IMR-90 (cell line): ENCODE results near the gene PSMD14. TPM values are rescaled to one million over a fixed set of nuclear protein-coding genes. Genes with fewer than 3 reads are reported as not detected.
A peak's percentile ranks its signal among the peaks of the same experiment; 100 is the strongest.

Experiments
- ATAC-seq: fragments of 200-7000 bp; cut with Tn5 transposase; 2 replicates; pipeline ENCODE4 v1.9.1; 2020; ENCODE audit warnings: low read depth, mild to moderate bottlenecking, moderate library complexity
- BruUV-seq: library from RNA; stranded (reverse); fragments of 400-500 nt; replicated peaks from 2 replicates; lab custom pipeline; 2021; lab: Mats Ljungman, UMichigan
- CTCF ChIA-PET: fragments of 300-600 bp; formaldehyde crosslinking; extraction: SDS; loops from one replicate; lab custom pipeline; 2021; ENCODE audit warnings: antibody characterized with exemption; lab: Yijun Ruan, JAX
- POLR2A ChIA-PET: fragments of 300-600 bp; sonication (Branson Sonifier 250); formaldehyde crosslinking; loops from one replicate; lab custom pipeline; 2022; ENCODE audit warnings: antibody characterized with exemption; ENCODE audit not compliant: unreplicated experiment; lab: Charles Lee
- DNase-seq: peaks from one replicate; pipeline ENCODE4 v3.0.0; 2013
- H2AFZ ChIP-seq: replicated peaks from 2 replicates; pipeline ENCODE3; 2013; ENCODE audit warnings: low read length, mild to moderate bottlenecking; ENCODE audit not compliant: poor library complexity
- H2AK5ac ChIP-seq: 2 replicates; pipeline ENCODE4 v1.6.1; 2013; ENCODE audit warnings: low read depth, low read length, inconsistent platforms
- H2AK9ac ChIP-seq: replicated peaks from 2 replicates; pipeline ENCODE3; 2013; ENCODE audit warnings: mild to moderate bottlenecking, low read depth, low read length, moderate library complexity; ENCODE audit not compliant: poor library complexity
- H2BK120ac ChIP-seq: 2 replicates; pipeline ENCODE4 v1.6.1; 2013; ENCODE audit warnings: low read depth, low read length, inconsistent platforms
- H2BK15ac ChIP-seq: 3 replicates; pipeline ENCODE4 v1.6.1; 2013; ENCODE audit warnings: low read depth, low read length, inconsistent platforms
- H2BK20ac ChIP-seq: 2 replicates; pipeline ENCODE4 v1.6.1; 2013; ENCODE audit warnings: low read depth, mild to moderate bottlenecking, inconsistent platforms, low read length, moderate library complexity
- H2BK5ac ChIP-seq: 2 replicates; pipeline ENCODE4 v1.6.1; 2013; ENCODE audit warnings: mild to moderate bottlenecking, low read depth, low read length, inconsistent platforms; ENCODE audit not compliant: poor library complexity, severe bottlenecking
- H3K14ac ChIP-seq: replicated peaks from 2 replicates; pipeline ENCODE4 v1.6.1; 2013; ENCODE audit warnings: low read depth, low read length, inconsistent platforms
- H3K18ac ChIP-seq: 2 replicates; pipeline ENCODE4 v1.6.1; 2013; ENCODE audit warnings: low read depth, low read length, control low read depth
- H3K23ac ChIP-seq: 2 replicates; pipeline ENCODE4 v1.6.1; 2013; ENCODE audit warnings: low read depth, low read length, inconsistent platforms
- H3K27ac ChIP-seq: 2 replicates; pipeline ENCODE4 v1.5.1; 2013; ENCODE audit warnings: mild to moderate bottlenecking, control low read depth, low read length; ENCODE audit not compliant: insufficient read depth
- H3K27me3 ChIP-seq: 2 replicates; pipeline ENCODE4 v1.6.1; 2013; ENCODE audit warnings: low read length; ENCODE audit not compliant: control insufficient read depth, insufficient read depth
- H3K36me3 ChIP-seq: 2 replicates; pipeline ENCODE4 v1.6.1; 2013; ENCODE audit warnings: low read length, mixed read lengths; ENCODE audit not compliant: control insufficient read depth, insufficient read depth
- H3K4ac ChIP-seq: 2 replicates; pipeline ENCODE4 v1.6.1; 2013; ENCODE audit warnings: low read depth, low read length, inconsistent platforms
- H3K4me1 ChIP-seq: 2 replicates; pipeline ENCODE4 v1.6.1; 2013; ENCODE audit warnings: low read length, mixed read lengths; ENCODE audit not compliant: control insufficient read depth, insufficient read depth
- H3K4me2 ChIP-seq: 2 replicates; pipeline ENCODE4 v1.6.1; 2013; ENCODE audit warnings: low read depth, mild to moderate bottlenecking, control low read depth, low read length, moderate library complexity
- H3K4me3 ChIP-seq: 2 replicates; pipeline ENCODE4 v1.5.1; 2013; ENCODE audit warnings: low read depth, mild to moderate bottlenecking, control low read depth, low read length, moderate library complexity; ENCODE audit not compliant: insufficient read depth
- H3K56ac ChIP-seq: 2 replicates; pipeline ENCODE4 v1.6.1; 2013; ENCODE audit warnings: low read length, inconsistent platforms; ENCODE audit not compliant: insufficient read depth; ENCODE audit errors: extremely low read depth
- H3K79me1 ChIP-seq, 2 experiments: 2 replicates each; pipeline ENCODE4 v1.6.1; 2013; ENCODE audit warnings: low read length in 2 of 2, inconsistent platforms in 1 of 2, low read depth in 1 of 2
- H3K9ac ChIP-seq: 2 replicates; pipeline ENCODE4 v1.6.1; 2013; ENCODE audit warnings: low read depth, low read length, control low read depth
- H3K9me1 ChIP-seq: 2 replicates; pipeline ENCODE4 v1.6.1; 2013; ENCODE audit warnings: low read length, inconsistent platforms; ENCODE audit not compliant: insufficient read depth
- H3K9me3 ChIP-seq: 2 replicates; pipeline ENCODE4 v1.6.1; 2013; ENCODE audit warnings: low read length; ENCODE audit not compliant: control insufficient read depth, insufficient read depth
- H4K20me1 ChIP-seq: 2 replicates; pipeline ENCODE4 v1.6.1; 2013; ENCODE audit warnings: low read length, inconsistent platforms; ENCODE audit not compliant: insufficient read depth
- H4K5ac ChIP-seq: 2 replicates; pipeline ENCODE4 v1.6.1; 2013; ENCODE audit warnings: mild to moderate bottlenecking, low read depth, low read length, control low read depth
- H4K8ac ChIP-seq, 2 experiments: 2 replicates each; pipeline ENCODE4 v1.6.1; 2013; ENCODE audit warnings: low read depth in 2 of 2, low read length in 2 of 2, control low read depth in 1 of 2, inconsistent platforms in 1 of 2
- H4K91ac ChIP-seq: 2 replicates; pipeline ENCODE4 v1.6.1; 2013; ENCODE audit warnings: low read depth, low read length, inconsistent platforms; ENCODE audit not compliant: insufficient read depth
- CTCF ChIP-seq: conservative IDR thresholded peaks from 2 replicates; pipeline ENCODE4 v1.5.1; 2012; ENCODE audit warnings: mild to moderate bottlenecking, low read depth, low read length, improper control_type of control experiment
- MAZ ChIP-seq: IDR thresholded peaks from 2 replicates; pipeline ENCODE4 v1.6.1; 2012; ENCODE audit warnings: low read depth, mild to moderate bottlenecking, low read length, improper control_type of control experiment, moderate library complexity, borderline replicate concordance
- WGBS, 2 experiments: methylation state at CpG; one replicate each; pipeline versions ENCODE4 v1.1.5 to v1.1.7; 2013; ENCODE audit warnings: missing lambda C conversion rate in 2 of 2; ENCODE audit not compliant: insufficient read length in 1 of 2; ENCODE audit errors: extremely low coverage in 2 of 2; 5-methylcytosine and 5-hydroxymethylcytosine counted together
- dilution Hi-C: fragments of 300-500 bp; cut with HindIII; formaldehyde crosslinking; loops from one replicate; pipeline ENCODE4 v1.14.3; 2018; ENCODE audit warnings: low sequenced_read_pairs; ENCODE audit not compliant: unreplicated experiment
- in situ Hi-C: fragments of 300-500 bp; cut with MboI; formaldehyde crosslinking; loops from 3 replicates; pipeline ENCODE4 v1.14.3; 2019; ENCODE audit warnings: low sequenced_read_pairs, inconsistent platforms, mixed read lengths
- intact Hi-C: fragments of 100-400 bp; cut with micrococcal nuclease; formaldehyde crosslinking; loops from 2 replicates; pipeline ENCODE4 v1.10.0; 2022
- polyA plus RNA-seq, 3 experiments: library from polyadenylated mRNA; depleted of rRNA; stranded (reverse); fragments of >200 nt; gene quantifications; 2 replicates each; pipeline ENCODE4 v1.2.3, GENCODE V29; 2012; ENCODE audit warnings: low replicate concordance in 1 of 3
- total RNA-seq: library from RNA; depleted of rRNA; stranded (reverse); fragments of >200 nt; gene quantifications from 2 replicates; pipeline ENCODE4 v1.2.3, GENCODE V29; 2012

The PSMD14 gene
- total and polyA plus RNA-seq, 2 of the 4 experiments (the other 2 are of a cell fraction) = 59.3 to 110 TPM

GRCh38 chr2:161426455-161426921 lies 118.3 kb downstream of the PSMD14 start:
- Histone ChIP-seq H3K27me3 (peaks cover 78% of the 10 kb centered on the region), H3K4me2 (no peak overlapping the region; the same call in 1 of the 2 replicates), H3K56ac (no peak overlapping the region), H3K4ac (no peak overlapping the region), H4K91ac (no peak overlapping the region), H3K27ac (no peak overlapping the region), H2BK20ac (no peak overlapping the region), H3K23ac (no peak overlapping the region), H4K5ac (no peak overlapping the region), H3K9ac (no peak overlapping the region), H2BK15ac (no peak overlapping the region), H3K79me1 (no peaks in the 10 kb centered on the region), H3K4me1 (no peaks in the 10 kb centered on the region; the same call in 1 of the 2 replicates), H3K36me3 (no peaks in the 10 kb centered on the region), H3K9me1 (no peaks in the 10 kb centered on the region), H2AK9ac (no peak overlapping the region), H2BK5ac (no peak overlapping the region), H2AFZ (no peak overlapping the region), H3K9me3 (peaks cover 22% of the 10 kb centered on the region), H3K18ac (no peak overlapping the region), H3K4me3 (no peak overlapping the region), H2AK5ac (no peak overlapping the region), H3K14ac (no peak overlapping the region), H4K8ac (no peak overlapping the region), H2BK120ac (no peak overlapping the region), H4K20me1 (0 out of 2 replicates have a peak, but pooled peaks cover 4% of the 10 kb centered on the region)
- DNase-seq = no peak
- intact Hi-C loops = loop anchor here (5.0 to 10.0 kb wide), 2 partner anchors 521 to 698 kb away; no protein-coding TSS in a partner anchor
- no TSS peak for BruUV-seq
- dilution Hi-C loops = no loop called here
- WGBS, 2 experiments = no CpG with 5 or more reads among the region's 13 CpGs
- POLR2A ChIA-PET = no interaction called here
- ATAC-seq = no peak
- in situ Hi-C loops = no loop called here
- TF ChIP-seq CTCF (peak; percentile 58; the same call in 1 of the 2 replicates), MAZ (no peak)
- CTCF ChIA-PET = interaction anchor here (1.2 kb wide), 1 partner anchor 15 kb away, joined by 3 read pairs; no protein-coding TSS in a partner anchor
